ENCODE data around the gene EPM2A. TPM values are rescaled to one million over a fixed set of nuclear protein-coding genes. Genes with fewer than 3 reads are reported as not detected.
"Not testable (repeated sequence)": the region's sequence is repeated elsewhere in the genome, so short reads cannot be mapped to it uniquely, and the experiment has no call there.

EPM2A gene
- total RNA-seq, 1 donor from 2014 or later: 14.0 TPM

- no peaks in the 10 kb centered on the region for H3K4me1 ChIP-seq
- H3K27ac ChIP-seq: no peak overlapping the region
- H3K36me3 ChIP-seq: no peaks in the 10 kb centered on the region
- H3K27me3 ChIP-seq: no peaks in the 10 kb centered on the region
- intact Hi-C loops (cut with DNase I): no loop called here
- no peaks in the 10 kb centered on the region for H3K9me3 ChIP-seq
- TF ChIP-seq POLR2AphosphoS5 (IDR thresholded peaks at IDR 0.05; ENCODE audit: insufficient read depth in 1 of 2, low read depth in 1 of 2) (no peak), CTCF (IDR thresholded peaks at IDR 0.05) (no peak), POLR2A (IDR thresholded peaks at IDR 0.05) (no peak)
- H3K4me3 ChIP-seq: no peak overlapping the region
- DNase-seq (ENCODE audit: extremely low spot score in 2 of 2): no peak
Measured at GRCh38 chr6:145705561-145705960, 29.8 kb downstream of the EPM2A start.

DNA sequence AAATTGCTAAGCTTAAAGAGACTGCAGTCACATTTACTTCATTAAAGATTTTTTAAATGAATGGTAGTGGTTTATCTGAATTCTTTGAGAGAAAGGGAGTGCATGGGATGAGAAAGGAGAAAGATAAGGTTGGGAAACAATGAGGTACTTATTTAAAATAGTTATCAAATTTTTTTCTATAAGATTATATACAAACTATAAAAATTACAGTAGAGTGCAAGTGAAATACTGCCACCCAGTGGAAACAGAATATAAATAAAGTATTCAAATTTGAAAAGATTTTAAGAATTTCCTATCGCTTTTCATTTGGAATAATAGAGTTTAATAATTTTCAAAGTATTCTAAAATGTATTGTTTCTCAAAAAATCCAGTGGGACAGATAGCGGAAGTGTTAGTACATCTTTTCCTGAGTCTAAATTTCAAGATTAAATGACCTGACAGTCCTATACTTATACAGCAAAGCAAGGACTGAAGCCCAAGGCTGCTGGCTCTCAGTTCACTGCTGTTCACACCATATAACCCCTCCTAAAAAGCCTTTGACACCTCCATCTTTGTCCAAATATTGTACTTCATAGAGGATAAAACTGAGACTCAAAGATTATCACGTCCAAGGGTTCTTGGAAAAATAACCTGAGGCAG lies 31.1 kb downstream of the EPM2A start:
- DNase-seq (ENCODE audit: extremely low spot score in 2 of 2): no peak
- no peak overlapping the region for H3K4me3 ChIP-seq
- intact Hi-C loops (cut with DNase I): no loop called here
- no peaks in the 10 kb centered on the region for H3K4me1 ChIP-seq
- H3K36me3 ChIP-seq: no peaks in the 10 kb centered on the region
- TF ChIP-seq POLR2A (IDR thresholded peaks at IDR 0.05) (no peak), POLR2AphosphoS5 (IDR thresholded peaks at IDR 0.05; ENCODE audit: insufficient read depth in 1 of 2, low read depth in 1 of 2) (no peak), CTCF (IDR thresholded peaks at IDR 0.05) (no peak)
- H3K27ac ChIP-seq: no peak overlapping the region
- no peaks in the 10 kb centered on the region for H3K27me3 ChIP-seq
- no peaks in the 10 kb centered on the region for H3K9me3 ChIP-seq

- Histone ChIP-seq H3K4me1 (no peaks in the 10 kb centered on the region), H3K36me3 (no peaks in the 10 kb centered on the region), H3K4me3 (no peak overlapping the region), H3K27ac (no peak overlapping the region), H3K27me3 (no peaks in the 10 kb centered on the region), H3K9me3 (no peaks in the 10 kb centered on the region)
- no peak for DNase-seq (ENCODE audit: extremely low spot score in 2 of 2)
- TF ChIP-seq POLR2A (IDR thresholded peaks at IDR 0.05): no peak
- no peak for TF ChIP-seq CTCF (IDR thresholded peaks at IDR 0.05)
- no peak for TF ChIP-seq POLR2AphosphoS5 (IDR thresholded peaks at IDR 0.05; ENCODE audit: insufficient read depth in 1 of 2, low read depth in 1 of 2)
- intact Hi-C loops (cut with DNase I): no loop called here
Measured at GRCh38 chr6:145699462-145699861, 35.9 kb downstream of the EPM2A start.

GRCh38 chr6:145697401-145697800 lies 37.9 kb downstream of the EPM2A start:
- H3K27me3 ChIP-seq; H3K27ac ChIP-seq; DNase-seq (ENCODE audit: extremely low spot score in 2 of 2); intact Hi-C loops (cut with DNase I); H3K36me3 ChIP-seq; H3K4me1 ChIP-seq; H3K9me3 ChIP-seq; H3K4me3 ChIP-seq: not testable (repeated sequence)

DNA sequence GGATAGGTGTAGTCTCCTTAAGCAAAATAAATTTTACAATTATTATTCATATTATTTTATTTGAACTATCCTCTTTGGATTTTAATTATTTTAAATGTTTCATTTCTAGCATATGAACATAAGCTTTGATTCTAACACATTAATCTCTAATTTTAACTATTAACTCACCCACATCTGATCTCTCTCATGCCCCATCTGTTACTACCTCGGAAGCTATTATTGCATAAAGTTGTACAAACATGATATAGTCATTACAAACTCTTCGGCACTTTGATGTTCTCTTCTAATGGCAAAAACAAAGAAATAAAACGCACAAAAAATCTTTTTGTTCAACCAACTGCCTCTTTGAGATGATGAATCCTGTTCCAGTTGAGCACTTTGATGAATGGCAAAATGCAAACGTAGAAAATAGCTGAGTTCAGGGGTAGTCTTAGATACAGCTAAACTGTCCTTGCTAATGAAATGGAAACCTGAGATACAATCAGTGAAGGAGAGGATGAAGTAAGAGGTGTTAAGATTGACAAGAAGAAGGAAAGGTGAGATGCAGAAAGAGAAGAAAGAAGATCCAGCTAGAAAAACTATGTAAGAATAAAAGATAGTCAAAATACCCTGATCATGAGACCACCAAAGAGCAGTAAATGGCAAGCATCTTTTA lies 41.1 kb downstream of the EPM2A start:
- H3K27ac ChIP-seq: no peak overlapping the region
- H3K9me3 ChIP-seq: no peaks in the 10 kb centered on the region
- no peak overlapping the region for H3K4me3 ChIP-seq
- no peaks in the 10 kb centered on the region for H3K27me3 ChIP-seq
- no peak for TF ChIP-seq CTCF (IDR thresholded peaks at IDR 0.05)
- no peak for TF ChIP-seq POLR2A (IDR thresholded peaks at IDR 0.05)
- no peak for TF ChIP-seq POLR2AphosphoS5 (IDR thresholded peaks at IDR 0.05; ENCODE audit: insufficient read depth in 1 of 2, low read depth in 1 of 2)
- intact Hi-C loops (cut with DNase I): no loop called here
- peaks cover 0 to 3% of the 10 kb centered on the region in 2 donors for H3K36me3 ChIP-seq
- DNase-seq (ENCODE audit: extremely low spot score in 2 of 2): no peak
- no peaks in the 10 kb centered on the region for H3K4me1 ChIP-seq

Measured in vagina (tissue), 2 donors.